T-helper 2 cell treated with Interferon-gamma antibody and Interleukin-4, amounts not matched to agents 5 μg/mL and 100 μg/mL, for 36 hours (primary cell): Measurements from ENCODE around the gene LAMA2.

ENCODE experiments used
- DNase-seq: peaks from one replicate; pipeline ENCODE4 v3.0.0; 2021; ENCODE audit warnings: low spot score
- H3K27ac Mint-ChIP-seq: one replicate; pipeline ENCODE4 v1.8.0; 2021; ENCODE audit warnings: mild to moderate bottlenecking, mixed read lengths
- H3K27me3 Mint-ChIP-seq: one replicate; pipeline ENCODE4 v1.8.0; 2021; ENCODE audit warnings: low read depth, mixed read lengths
- H3K36me3 Mint-ChIP-seq: one replicate; pipeline ENCODE4 v1.8.0; 2021; ENCODE audit warnings: low read depth, mixed read lengths
- H3K4me1 Mint-ChIP-seq: one replicate; pipeline ENCODE4 v1.8.0; 2021; ENCODE audit warnings: low read depth, mixed read lengths
- H3K4me3 Mint-ChIP-seq: one replicate; pipeline ENCODE4 v1.8.0; 2022; ENCODE audit warnings: mild to moderate bottlenecking, moderate library complexity, mixed read lengths
- H3K9me3 Mint-ChIP-seq: one replicate; pipeline ENCODE4 v1.8.0; 2021; ENCODE audit warnings: mixed read lengths

Gene LAMA2

DNA sequence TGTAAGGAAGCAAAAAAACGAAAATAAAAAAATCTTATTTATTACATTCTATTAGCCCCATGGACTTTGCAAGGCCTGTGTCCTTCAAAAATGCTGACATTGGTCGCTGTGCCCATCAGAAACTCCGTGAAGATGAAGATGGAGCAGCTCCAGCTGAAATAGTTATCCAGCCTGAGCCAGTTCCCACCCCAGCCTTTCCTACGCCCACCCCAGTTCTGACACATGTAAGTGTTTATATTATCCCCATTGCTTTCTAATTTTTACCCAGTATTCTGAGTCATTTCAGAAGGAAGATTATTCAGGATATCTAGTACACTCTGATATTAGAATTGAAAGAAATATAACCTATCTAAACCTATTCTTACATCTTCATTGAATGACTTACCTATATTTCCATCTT, 609.3 kb downstream of the LAMA2 start:
- Mint-ChIP-seq H3K36me3 (no peaks in the 10 kb centered on the region), H3K9me3 (no peaks in the 10 kb centered on the region), H3K4me3 (no peak overlapping the region), H3K4me1 (peaks cover 27% of the 10 kb centered on the region), H3K27ac (no peak overlapping the region), H3K27me3 (no peaks in the 10 kb centered on the region)
- DNase-seq = no peak

- DNase-seq = no peak
- peaks cover 27% of the 10 kb centered on the region for H3K4me1 Mint-ChIP-seq
- H3K27ac Mint-ChIP-seq = no peak overlapping the region
- H3K4me3 Mint-ChIP-seq = no peak overlapping the region
- no peaks in the 10 kb centered on the region for H3K27me3 Mint-ChIP-seq
- no peaks in the 10 kb centered on the region for H3K36me3 Mint-ChIP-seq
- H3K9me3 Mint-ChIP-seq = no peaks in the 10 kb centered on the region
Observed at GRCh38 chr6:129493354-129493902, 610.5 kb downstream of the LAMA2 start.

GRCh38 chr6:129494099-129494498, 611.2 kb downstream of the LAMA2 start:
- Mint-ChIP-seq H3K4me3 (no peak overlapping the region), H3K27me3 (no peaks in the 10 kb centered on the region), H3K4me1 (peaks cover 31% of the 10 kb centered on the region), H3K36me3 (no peaks in the 10 kb centered on the region), H3K9me3 (no peaks in the 10 kb centered on the region), H3K27ac (no peak overlapping the region)
- no peak for DNase-seq

DNA sequence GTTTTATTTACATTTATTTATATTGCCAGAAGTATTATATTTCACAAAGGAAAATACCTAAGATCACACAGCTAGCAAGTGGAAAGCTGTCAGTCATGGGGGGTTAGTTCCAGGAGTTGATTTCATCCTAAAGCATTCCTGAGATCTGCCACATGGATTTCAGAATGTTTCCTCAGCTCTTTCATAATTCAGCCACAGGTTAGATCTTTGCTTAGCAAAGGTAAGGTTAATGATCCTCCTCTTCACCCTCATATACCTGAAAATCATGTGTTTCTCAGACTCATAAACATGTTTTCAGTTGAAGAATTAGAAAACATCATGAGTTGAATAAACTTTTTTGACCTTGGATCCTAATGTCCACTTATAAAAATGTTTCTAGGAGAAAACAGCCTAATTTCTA, 611.6 kb downstream of the LAMA2 start:
- Mint-ChIP-seq H3K4me3 (no peak overlapping the region), H3K27ac (no peak overlapping the region), H3K36me3 (no peaks in the 10 kb centered on the region), H3K27me3 (no peaks in the 10 kb centered on the region), H3K9me3 (no peaks in the 10 kb centered on the region), H3K4me1 (peaks cover 32% of the 10 kb centered on the region)
- no peak for DNase-seq

GRCh38 chr6:129495652-129496051, 612.7 kb downstream of the LAMA2 start:
- Mint-ChIP-seq H3K4me1 (peaks cover 25% of the 10 kb centered on the region), H3K9me3 (no peaks in the 10 kb centered on the region), H3K27ac (no peak overlapping the region), H3K36me3 (no peaks in the 10 kb centered on the region), H3K27me3 (no peaks in the 10 kb centered on the region), H3K4me3 (no peak overlapping the region)
- no peak for DNase-seq

GRCh38 chr6:129497481-129498441, 614.8 kb downstream of the LAMA2 start:
- Mint-ChIP-seq H3K4me1 (peaks cover 23% of the 10 kb centered on the region), H3K27ac (no peak overlapping the region), H3K27me3 (no peaks in the 10 kb centered on the region), H3K4me3 (no peak overlapping the region), H3K9me3 (no peaks in the 10 kb centered on the region), H3K36me3 (no peaks in the 10 kb centered on the region)
- no peak for DNase-seq

DNA sequence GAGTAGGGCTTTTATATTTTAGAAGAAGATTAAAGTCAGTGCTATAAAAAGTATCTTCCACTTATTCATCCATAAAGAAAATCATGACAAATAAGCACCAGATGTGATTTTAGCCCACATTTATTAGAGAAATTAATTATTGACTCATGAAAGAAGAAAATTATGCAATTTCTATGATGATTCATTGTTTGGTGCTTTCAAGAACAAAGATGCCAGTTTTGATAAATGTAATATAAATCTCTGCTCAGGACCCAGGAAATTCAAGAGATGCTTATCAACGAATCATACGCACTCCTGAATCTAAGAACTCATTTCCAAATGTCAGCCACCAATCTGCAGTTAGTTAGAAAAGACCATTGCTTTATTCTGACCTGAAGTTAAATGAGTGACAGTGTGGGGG, 615.6 kb downstream of the LAMA2 start:
- H3K27ac Mint-ChIP-seq = no peak overlapping the region
- peaks cover 23% of the 10 kb centered on the region for H3K4me1 Mint-ChIP-seq
- no peaks in the 10 kb centered on the region for H3K36me3 Mint-ChIP-seq
- no peaks in the 10 kb centered on the region for H3K9me3 Mint-ChIP-seq
- no peaks in the 10 kb centered on the region for H3K27me3 Mint-ChIP-seq
- DNase-seq = no peak
- H3K4me3 Mint-ChIP-seq = no peak overlapping the region

DNA sequence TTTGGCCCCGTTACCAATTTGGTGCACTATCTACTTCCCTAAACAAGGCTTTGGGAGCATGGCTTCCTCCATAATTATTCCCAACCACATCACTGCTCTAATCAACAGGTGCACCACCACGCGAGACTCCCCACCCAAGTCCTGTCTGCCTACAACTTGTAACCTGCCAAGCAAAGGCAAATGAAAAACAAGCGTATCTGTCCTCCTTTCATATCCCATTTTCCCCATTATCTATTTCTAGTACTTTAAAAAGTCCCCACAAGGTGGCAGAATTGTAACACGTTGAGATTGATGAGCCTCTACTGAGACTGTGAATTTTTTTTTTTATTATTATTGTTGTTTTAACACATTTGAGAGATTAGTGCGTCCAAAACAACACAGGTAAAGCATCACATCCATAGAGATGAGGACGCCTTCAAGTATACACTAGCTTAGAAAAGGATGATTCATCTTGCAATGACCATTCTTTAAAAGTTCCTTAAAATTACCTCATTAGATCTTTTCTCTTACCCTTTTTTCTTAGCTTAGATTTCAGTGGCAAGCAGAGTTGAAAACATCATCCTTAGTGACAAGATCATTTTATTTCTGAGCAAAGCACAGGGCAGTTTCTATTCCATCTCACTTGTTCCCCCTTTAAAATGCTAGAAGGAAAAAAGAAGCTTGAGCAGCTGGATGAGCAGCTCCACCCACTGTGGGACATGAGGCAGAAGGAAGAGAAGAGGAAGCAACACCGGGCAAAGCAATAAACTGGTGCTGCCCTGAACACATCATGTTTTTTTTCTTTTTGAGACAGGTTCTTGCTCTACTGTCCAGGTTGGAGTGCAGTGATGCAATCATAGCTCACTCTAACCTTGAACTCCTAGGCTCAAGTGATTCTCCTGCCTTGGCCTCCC, 616.3 kb downstream of the LAMA2 start:
- peaks cover 23% of the 10 kb centered on the region for H3K4me1 Mint-ChIP-seq
- no peak overlapping the region for H3K27ac Mint-ChIP-seq
- H3K36me3 Mint-ChIP-seq = no peaks in the 10 kb centered on the region
- peak overlapping the region; percentile 33 for H3K4me3 Mint-ChIP-seq
- no peaks in the 10 kb centered on the region for H3K9me3 Mint-ChIP-seq
- H3K27me3 Mint-ChIP-seq = no peaks in the 10 kb centered on the region
- DNase-seq = no peak

DNA sequence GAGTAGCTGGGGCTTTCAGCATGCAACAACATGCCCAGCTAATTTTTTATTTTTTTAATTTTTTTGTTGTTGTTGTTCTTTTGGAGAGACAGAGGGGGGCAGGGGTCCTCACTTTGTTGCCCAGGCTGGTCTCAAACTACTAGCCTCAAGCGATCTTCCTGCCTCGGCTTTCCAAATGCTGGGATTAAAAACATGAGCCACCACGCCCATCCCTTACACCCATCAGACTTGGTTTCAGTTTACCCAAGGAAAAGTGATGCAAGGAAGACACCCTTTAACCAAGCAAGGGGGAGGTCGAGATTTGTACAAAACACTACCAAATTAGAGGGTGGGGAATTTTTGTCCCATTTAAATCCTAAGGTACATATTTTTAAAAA, 616.9 kb downstream of the LAMA2 start:
- no peak overlapping the region for H3K4me3 Mint-ChIP-seq
- H3K4me1 Mint-ChIP-seq = peaks cover 23% of the 10 kb centered on the region

GRCh38 chr6:129500958-129501739, 618.2 kb downstream of the LAMA2 start:
- Mint-ChIP-seq H3K9me3 (no peaks in the 10 kb centered on the region), H3K4me3 (no peak overlapping the region), H3K27me3 (no peaks in the 10 kb centered on the region), H3K27ac (no peak overlapping the region), H3K4me1 (peaks cover 18% of the 10 kb centered on the region), H3K36me3 (no peaks in the 10 kb centered on the region)
- no peak for DNase-seq

More for the DNA sequence above, 616.9 kb downstream of the LAMA2 start:
- Mint-ChIP-seq H3K9me3 (no peaks in the 10 kb centered on the region), H3K27ac (no peak overlapping the region), H3K27me3 (no peaks in the 10 kb centered on the region), H3K36me3 (no peaks in the 10 kb centered on the region)
- DNase-seq = no peak

- no peaks in the 10 kb centered on the region for H3K27me3 Mint-ChIP-seq
- H3K9me3 Mint-ChIP-seq = no peaks in the 10 kb centered on the region
- no peak overlapping the region for H3K27ac Mint-ChIP-seq
- no peak overlapping the region for H3K4me3 Mint-ChIP-seq
- peaks cover 18% of the 10 kb centered on the region for H3K4me1 Mint-ChIP-seq
- H3K36me3 Mint-ChIP-seq = no peaks in the 10 kb centered on the region
- no peak for DNase-seq
Observed at GRCh38 chr6:129501740-129502660, 619.1 kb downstream of the LAMA2 start.

DNA sequence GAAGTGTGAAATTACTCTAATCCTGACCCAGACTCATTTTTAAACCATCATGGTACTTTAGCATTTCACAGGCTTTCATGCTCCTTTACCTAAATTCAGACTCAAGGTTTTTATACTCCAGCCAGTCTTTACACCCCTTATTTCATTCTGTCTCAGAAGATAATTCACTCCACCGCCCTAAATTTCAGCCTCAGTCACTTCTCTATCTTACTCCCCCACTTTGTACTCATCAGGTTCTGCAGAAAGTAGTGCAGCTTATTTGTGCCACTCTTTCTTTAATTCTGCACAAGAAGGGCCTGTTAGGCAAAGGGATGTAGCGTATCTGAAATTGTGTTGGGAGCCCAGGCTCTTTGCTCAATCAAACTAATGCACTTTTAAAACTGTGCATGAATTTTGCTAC, 621.5 kb downstream of the LAMA2 start:
- Mint-ChIP-seq H3K27ac (no peak overlapping the region), H3K9me3 (no peaks in the 10 kb centered on the region), H3K36me3 (no peaks in the 10 kb centered on the region), H3K4me3 (no peak overlapping the region), H3K27me3 (peaks cover 2% of the 10 kb centered on the region), H3K4me1 (peaks cover 11% of the 10 kb centered on the region)
- DNase-seq = no peak
